Measurements from ENCODE around the gene UST. TPM values are rescaled to one million over a fixed set of nuclear protein-coding genes. Genes with fewer than 3 reads are reported as not detected.

The UST gene
- polyA plus RNA-seq, 1 donor from 2014 or later: 7.5 TPM

DNA sequence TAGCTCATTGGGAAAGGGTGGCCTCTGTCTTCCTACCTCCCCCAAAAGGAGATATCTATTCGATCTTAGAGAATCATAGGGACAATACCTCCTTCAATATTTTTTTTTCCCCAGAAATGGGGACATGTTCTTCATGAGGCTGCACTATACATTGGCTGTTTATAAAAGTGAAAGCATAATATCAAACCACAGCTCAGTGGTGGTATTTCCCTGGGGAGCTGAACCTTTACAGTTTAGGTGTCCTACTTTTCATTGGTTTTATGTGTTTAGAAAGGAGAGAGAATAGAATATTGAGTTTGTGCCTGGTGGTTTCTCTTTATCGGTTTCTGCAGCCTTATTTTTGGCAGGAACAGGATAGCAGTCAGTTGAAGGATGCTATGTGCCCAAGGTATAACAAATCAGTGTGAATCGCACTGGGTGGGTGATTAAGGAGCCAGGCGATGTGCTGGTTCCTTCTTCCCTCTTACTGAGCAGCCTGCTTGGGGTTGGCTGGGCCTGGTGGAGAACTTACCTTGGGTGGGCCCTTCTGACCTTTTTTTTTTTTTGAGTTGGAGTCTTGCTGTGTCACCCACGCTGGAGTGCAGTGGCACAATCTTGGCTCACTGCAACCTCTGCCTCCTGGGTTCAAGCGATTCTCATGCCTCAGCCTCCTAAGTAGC, 25.2 kb downstream of the UST start:
- peaks cover 5% of the 10 kb centered on the region for H3K79me2 ChIP-seq (replicated peaks; ENCODE audit: insufficient read depth, low read length)
- TF ChIP-seq RAD21 (conservative IDR thresholded peaks at IDR 0.05) (no peak), SMC3 (conservative IDR thresholded peaks at IDR 0.05; ENCODE audit: poor library complexity) (no peak), MXI1 (conservative IDR thresholded peaks at IDR 0.05; ENCODE audit: poor library complexity, severe bottlenecking) (no peak), EP300 (conservative IDR thresholded peaks at IDR 0.05; ENCODE audit: poor library complexity, severe bottlenecking) (no peak), EZH2 (IDR thresholded peaks at IDR 0.05; ENCODE audit: borderline replicate concordance, insufficient read depth, low read length, poor library complexity, severe bottlenecking) (no peak), TAF1 (IDR thresholded peaks at IDR 0.05; ENCODE audit: low read depth) (no peak), POLR2AphosphoS5 (IDR thresholded peaks at IDR 0.05) (no peak)
- TF ChIP-seq, protein P1, sequence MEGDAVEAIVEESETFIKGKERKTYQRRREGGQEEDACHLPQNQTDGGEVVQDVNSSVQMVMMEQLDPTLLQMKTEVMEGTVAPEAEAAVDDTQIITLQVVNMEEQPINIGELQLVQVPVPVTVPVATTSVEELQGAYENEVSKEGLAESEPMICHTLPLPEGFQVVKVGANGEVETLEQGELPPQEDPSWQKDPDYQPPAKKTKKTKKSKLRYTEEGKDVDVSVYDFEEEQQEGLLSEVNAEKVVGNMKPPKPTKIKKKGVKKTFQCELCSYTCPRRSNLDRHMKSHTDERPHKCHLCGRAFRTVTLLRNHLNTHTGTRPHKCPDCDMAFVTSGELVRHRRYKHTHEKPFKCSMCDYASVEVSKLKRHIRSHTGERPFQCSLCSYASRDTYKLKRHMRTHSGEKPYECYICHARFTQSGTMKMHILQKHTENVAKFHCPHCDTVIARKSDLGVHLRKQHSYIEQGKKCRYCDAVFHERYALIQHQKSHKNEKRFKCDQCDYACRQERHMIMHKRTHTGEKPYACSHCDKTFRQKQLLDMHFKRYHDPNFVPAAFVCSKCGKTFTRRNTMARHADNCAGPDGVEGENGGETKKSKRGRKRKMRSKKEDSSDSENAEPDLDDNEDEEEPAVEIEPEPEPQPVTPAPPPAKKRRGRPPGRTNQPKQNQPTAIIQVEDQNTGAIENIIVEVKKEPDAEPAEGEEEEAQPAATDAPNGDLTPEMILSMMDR (IDR thresholded peaks at IDR 0.05; ENCODE audit: poor library complexity, severe bottlenecking): no peak
- TF ChIP-seq, protein P2, sequence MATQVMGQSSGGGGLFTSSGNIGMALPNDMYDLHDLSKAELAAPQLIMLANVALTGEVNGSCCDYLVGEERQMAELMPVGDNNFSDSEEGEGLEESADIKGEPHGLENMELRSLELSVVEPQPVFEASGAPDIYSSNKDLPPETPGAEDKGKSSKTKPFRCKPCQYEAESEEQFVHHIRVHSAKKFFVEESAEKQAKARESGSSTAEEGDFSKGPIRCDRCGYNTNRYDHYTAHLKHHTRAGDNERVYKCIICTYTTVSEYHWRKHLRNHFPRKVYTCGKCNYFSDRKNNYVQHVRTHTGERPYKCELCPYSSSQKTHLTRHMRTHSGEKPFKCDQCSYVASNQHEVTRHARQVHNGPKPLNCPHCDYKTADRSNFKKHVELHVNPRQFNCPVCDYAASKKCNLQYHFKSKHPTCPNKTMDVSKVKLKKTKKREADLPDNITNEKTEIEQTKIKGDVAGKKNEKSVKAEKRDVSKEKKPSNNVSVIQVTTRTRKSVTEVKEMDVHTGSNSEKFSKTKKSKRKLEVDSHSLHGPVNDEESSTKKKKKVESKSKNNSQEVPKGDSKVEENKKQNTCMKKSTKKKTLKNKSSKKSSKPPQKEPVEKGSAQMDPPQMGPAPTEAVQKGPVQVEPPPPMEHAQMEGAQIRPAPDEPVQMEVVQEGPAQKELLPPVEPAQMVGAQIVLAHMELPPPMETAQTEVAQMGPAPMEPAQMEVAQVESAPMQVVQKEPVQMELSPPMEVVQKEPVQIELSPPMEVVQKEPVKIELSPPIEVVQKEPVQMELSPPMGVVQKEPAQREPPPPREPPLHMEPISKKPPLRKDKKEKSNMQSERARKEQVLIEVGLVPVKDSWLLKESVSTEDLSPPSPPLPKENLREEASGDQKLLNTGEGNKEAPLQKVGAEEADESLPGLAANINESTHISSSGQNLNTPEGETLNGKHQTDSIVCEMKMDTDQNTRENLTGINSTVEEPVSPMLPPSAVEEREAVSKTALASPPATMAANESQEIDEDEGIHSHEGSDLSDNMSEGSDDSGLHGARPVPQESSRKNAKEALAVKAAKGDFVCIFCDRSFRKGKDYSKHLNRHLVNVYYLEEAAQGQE (IDR thresholded peaks at IDR 0.05; ENCODE audit: borderline replicate concordance): no peak

DNA sequence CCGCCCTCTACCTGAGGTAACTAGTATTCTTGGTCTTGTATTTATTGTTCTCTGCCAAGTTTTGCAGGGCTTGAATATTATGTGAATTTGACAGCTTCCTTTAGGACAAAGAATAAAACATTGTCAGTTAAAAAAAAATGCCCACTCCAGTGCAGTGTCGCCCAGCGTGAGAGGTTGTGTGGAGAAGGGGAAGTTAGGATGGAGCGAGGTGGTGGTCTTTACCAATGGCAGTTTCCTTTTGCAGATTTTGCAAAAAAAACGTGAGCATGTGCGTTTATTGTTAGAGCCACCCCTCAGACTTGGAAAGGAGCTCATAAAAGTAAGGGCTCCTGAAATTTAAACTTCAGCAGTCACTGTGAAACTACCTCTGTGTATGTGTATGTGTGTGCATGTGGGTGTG, 28.3 kb downstream of the UST start:
- Histone ChIP-seq H3K9me2 (ENCODE audit: insufficient read depth, low read length) (no peaks in the 10 kb centered on the region), H3K79me2 (replicated peaks; ENCODE audit: insufficient read depth, low read length) (no peaks in the 10 kb centered on the region), H2AFZ (ENCODE audit: low read depth, low read length) (no peak overlapping the region), H3K9me3 (ENCODE audit: low read length) (no peaks in the 10 kb centered on the region), H3K4me2 (ENCODE audit: low read length) (no peak overlapping the region), H3K27ac (ENCODE audit: low read length) (no peak overlapping the region), H3K9ac (ENCODE audit: low read length) (no peak overlapping the region), H3K4me3 (ENCODE audit: low read length) (no peak overlapping the region), H3F3A (ENCODE audit: insufficient read depth, low read length, poor library complexity, severe bottlenecking) (no peaks in the 10 kb centered on the region), H3K36me3 (ENCODE audit: insufficient read depth, low read length) (no peaks in the 10 kb centered on the region), H4K20me1 (ENCODE audit: insufficient read depth) (no peaks in the 10 kb centered on the region), H3K27me3 (ENCODE audit: insufficient read depth, low read depth, low read length) (no peaks in the 10 kb centered on the region)
- no peak for TF ChIP-seq POLR2AphosphoS5 (IDR thresholded peaks at IDR 0.05)
- no peak for TF ChIP-seq EZH2 (IDR thresholded peaks at IDR 0.05; ENCODE audit: borderline replicate concordance, insufficient read depth, low read length, poor library complexity, severe bottlenecking)
- TF ChIP-seq RAD21 (conservative IDR thresholded peaks at IDR 0.05): no peak
- TF ChIP-seq MXI1 (conservative IDR thresholded peaks at IDR 0.05; ENCODE audit: poor library complexity, severe bottlenecking): no peak
- TF ChIP-seq, protein P2 (IDR thresholded peaks at IDR 0.05; ENCODE audit: borderline replicate concordance): no peak
- no peak for TF ChIP-seq TAF1 (IDR thresholded peaks at IDR 0.05; ENCODE audit: low read depth)
- TF ChIP-seq, protein P1 (IDR thresholded peaks at IDR 0.05; ENCODE audit: poor library complexity, severe bottlenecking): no peak
- no peak for TF ChIP-seq EP300 (conservative IDR thresholded peaks at IDR 0.05; ENCODE audit: poor library complexity, severe bottlenecking)
- TF ChIP-seq SMC3 (conservative IDR thresholded peaks at IDR 0.05; ENCODE audit: poor library complexity): no peak

More for the DNA sequence above, 25.2 kb downstream of the UST start:
- H2AFZ ChIP-seq (ENCODE audit: low read depth, low read length): no peak overlapping the region
- no peaks in the 10 kb centered on the region for H3K36me3 ChIP-seq (ENCODE audit: insufficient read depth, low read length)
- H3F3A ChIP-seq (ENCODE audit: insufficient read depth, low read length, poor library complexity, severe bottlenecking): no peaks in the 10 kb centered on the region
- H3K4me2 ChIP-seq (ENCODE audit: low read length): no peak overlapping the region
- H4K20me1 ChIP-seq (ENCODE audit: insufficient read depth): no peaks in the 10 kb centered on the region
- no peak overlapping the region for H3K9ac ChIP-seq (ENCODE audit: low read length)
- no peak overlapping the region for H3K4me3 ChIP-seq (ENCODE audit: low read length)
- H3K27me3 ChIP-seq (ENCODE audit: insufficient read depth, low read depth, low read length): no peaks in the 10 kb centered on the region
- no peaks in the 10 kb centered on the region for H3K9me2 ChIP-seq (ENCODE audit: insufficient read depth, low read length)
- H3K9me3 ChIP-seq (ENCODE audit: low read length): no peaks in the 10 kb centered on the region
- no peak overlapping the region for H3K27ac ChIP-seq (ENCODE audit: low read length)
